HG02588 (cell line): ENCODE results near the gene B4GALNT2.

Experiments
- ATAC-seq: cut with Tn5 transposase; IDR thresholded peaks from one replicate; pipeline ENCODE4 v1.9.1; 2021; ENCODE audit warnings: mild to moderate bottlenecking, moderate library complexity; ENCODE audit not compliant: unreplicated experiment

The B4GALNT2 gene

GRCh38 chr17:49204516-49204915 is 71.9 kb downstream of the B4GALNT2 start:
- ATAC-seq, result no peak

DNA sequence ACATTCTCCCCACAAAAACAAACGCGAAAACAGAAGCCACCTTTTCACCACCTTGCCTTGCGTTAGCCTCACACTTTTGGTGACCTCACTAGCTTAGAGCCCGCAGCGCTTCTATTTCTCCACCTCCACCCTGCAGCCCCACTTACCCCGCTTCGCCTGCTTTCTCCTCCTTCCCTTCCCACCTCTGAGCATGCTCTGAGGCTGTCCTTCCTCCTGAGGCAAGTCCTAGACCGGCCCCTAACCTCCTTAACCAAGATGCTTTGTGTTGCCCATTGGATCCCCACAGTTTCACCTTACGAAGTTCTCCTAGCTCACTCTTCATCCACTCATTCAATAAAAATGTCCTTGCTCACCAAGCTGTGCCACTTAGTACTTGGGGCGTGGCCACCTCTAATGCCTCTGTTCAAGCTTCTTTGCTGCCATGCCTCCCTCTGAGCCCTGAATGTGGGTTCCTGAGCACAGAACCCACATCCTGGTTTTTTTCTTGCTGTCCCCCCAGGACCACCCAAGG is 76.5 kb downstream of the B4GALNT2 start:
- ATAC-seq, result no peak

GRCh38 chr17:49210158-49211029 is 77.8 kb downstream of the B4GALNT2 start, which contains the start of the genes ABI3 and GNGT2:
TSS of gene ABI3 (plus strand) at chr17:49210707. CDS start at chr17:49210725, 18 bp downstream.
TSS of gene GNGT2 (minus strand) at chr17:49210574. CDS start at chr17:49207422, 3,152 bp downstream.
- ATAC-seq, result peak; percentile 81

GRCh38 chr17:49213399-49213798 is 80.8 kb downstream of the B4GALNT2 start:
- no peak for ATAC-seq

GRCh38 chr17:49213847-49214246 is 81.3 kb downstream of the B4GALNT2 start:
- ATAC-seq, result no peak

DNA sequence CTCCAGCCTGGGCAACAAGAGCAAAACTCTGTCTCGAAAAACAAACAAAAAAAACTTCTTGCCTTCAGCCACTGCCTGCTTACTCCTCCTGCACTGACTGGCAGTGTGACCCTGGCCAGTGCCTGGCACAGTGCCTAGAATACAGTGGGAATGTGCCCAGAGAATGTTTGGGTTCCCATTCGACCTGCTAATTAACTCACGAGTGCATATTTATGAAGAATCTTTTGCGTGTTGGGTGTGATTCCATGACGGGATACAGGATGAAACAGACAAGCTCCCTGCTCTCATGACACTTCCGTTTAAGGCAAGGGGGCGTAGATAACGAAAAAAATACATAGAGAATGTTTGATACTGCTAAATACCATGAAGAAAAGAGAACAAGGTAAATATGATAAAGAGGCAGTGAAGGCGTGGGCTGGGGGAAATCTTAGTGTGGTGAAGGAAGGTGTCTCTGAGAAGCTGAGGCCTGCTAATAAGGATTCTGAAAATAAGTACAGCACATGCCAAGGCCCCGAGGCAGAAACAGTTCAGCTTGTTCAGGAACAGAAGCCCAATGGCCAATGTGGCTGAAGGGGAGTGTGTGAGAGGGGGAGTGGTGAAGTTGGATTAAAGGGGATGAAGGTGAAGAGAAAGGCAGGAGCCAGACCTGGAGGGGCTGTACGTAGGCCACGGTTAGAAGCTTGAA is 82.2 kb downstream of the B4GALNT2 start:
- ATAC-seq, result no peak

- ATAC-seq, result no peak
Measured at GRCh38 chr17:49216482-49216881, 83.9 kb downstream of the B4GALNT2 start.

DNA sequence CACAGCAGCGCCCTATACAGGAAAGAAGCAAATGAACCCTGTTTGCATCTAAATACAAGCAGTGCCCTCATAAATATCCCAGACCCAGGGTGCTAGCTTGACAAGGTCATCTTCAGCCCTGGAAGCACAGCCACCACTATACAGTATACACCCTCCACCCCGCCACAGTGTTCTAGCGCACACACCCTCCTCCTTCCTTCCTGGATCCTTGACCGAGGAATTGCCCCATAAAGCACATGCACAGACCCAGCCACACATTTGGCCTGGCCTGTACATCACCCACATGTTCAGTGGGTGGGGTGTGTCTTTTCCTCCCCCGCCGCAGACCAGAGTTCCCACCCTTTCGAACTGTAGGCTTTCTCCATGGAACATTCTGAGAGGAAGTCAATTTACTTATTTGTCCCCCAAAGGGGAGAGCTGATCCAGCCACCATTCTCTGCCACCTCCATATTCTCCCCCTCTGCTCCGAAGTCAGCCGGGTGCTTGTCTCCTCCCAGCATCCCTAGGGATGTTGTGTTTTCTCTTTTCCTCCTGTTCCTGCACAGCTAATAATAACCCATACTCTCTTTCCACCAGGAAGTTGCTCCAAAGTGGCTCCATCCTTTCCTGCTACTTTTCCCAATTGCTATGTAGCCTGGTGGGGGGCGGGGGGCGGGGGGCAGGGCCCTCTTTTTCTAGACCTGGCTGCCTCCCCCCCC is 84.5 kb downstream of the B4GALNT2 start:
- no peak for ATAC-seq

- ATAC-seq, result no peak
Measured at GRCh38 chr17:49217651-49218413, 85.3 kb downstream of the B4GALNT2 start.

DNA sequence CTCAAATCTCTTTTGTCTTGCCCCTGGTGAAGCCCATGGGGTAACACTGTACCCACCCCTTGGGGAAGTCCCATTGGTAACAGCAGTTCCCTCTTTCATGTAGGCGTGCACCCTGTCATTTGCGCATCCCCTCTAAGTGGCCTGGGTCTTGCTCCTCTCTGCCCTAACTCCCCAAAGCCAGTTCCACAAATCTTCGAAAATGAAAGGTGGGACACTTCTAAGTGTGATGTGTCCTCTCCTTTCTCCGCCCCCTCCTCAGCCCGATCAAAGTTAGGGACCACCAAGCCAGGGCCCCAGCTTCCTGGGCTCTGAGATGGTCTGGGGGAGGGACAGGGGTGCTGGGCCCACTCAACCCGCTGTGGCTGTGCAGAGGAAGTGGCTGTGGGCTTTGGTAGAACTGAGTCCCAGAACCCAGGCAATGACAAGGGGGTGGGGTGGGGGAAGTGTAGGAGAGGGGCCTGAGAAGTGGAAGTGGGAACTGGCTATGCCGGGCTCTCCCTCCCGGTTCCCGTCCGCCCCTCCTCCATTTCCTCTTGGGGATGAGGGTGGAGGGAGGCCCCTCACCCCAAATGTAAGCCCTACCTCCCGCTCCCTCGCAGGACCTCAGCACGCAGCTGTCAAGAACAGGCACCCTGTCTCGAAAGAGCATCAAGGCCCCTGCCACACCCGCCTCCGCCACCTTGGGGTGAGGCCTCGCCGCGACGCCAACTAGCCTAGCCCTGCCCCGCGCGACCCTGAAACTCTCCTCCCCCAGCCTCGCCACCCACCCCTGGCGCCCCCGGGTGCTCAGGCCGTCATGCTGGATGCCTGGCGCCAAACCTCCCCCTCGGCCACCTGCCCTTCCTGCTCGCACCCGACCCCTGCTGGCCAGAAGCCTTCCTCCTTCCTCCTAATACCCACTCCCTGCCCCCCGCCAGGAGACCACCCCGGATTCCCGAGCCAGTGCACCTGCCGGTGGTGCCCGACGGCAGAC is 86.7 kb downstream of the B4GALNT2 start:
- ATAC-seq, result no peak

GRCh38 chr17:49219987-49220386 is 87.4 kb downstream of the B4GALNT2 start:
- ATAC-seq, result no peak

DNA sequence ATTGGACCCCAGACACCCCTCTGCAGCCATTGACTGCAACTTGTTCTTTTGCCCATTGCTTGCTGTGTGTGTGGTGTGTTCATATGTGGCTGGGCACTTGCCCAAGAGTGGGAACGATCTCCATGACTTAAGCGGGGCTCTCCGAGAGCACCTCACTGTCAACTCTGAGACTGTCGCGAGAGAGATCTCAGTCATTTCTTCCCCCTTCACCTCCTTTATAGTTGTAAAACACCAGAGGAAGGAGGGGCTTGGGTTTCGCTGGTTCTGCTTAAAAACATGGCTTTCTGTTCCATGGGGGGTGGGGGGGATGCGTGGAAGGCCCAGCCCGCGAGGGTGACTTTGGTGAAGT is 90.6 kb downstream of the B4GALNT2 start:
- no peak for ATAC-seq

- no peak for ATAC-seq
Measured at GRCh38 chr17:49223517-49224197, 91.1 kb downstream of the B4GALNT2 start.

GRCh38 chr17:49224198-49224996 is 91.8 kb downstream of the B4GALNT2 start:
- no peak for ATAC-seq

DNA sequence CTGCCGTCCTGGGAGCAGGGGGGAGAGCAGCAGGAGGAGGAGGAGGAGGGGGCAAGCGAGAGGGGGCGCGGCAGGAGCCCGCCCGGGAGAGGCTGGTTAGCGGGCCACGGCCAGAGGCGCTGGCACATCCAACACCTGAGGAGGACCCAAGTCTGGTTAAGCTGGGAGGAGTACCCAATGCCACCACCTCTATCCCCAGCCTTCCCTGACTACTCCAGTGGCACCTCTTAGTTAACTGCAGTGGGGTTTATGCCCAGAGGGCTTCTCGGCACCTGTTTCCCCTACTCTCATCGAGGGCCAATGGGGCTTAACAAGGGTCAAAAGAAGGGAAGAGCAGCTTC is 92.4 kb downstream of the B4GALNT2 start:
- ATAC-seq, result no peak

DNA sequence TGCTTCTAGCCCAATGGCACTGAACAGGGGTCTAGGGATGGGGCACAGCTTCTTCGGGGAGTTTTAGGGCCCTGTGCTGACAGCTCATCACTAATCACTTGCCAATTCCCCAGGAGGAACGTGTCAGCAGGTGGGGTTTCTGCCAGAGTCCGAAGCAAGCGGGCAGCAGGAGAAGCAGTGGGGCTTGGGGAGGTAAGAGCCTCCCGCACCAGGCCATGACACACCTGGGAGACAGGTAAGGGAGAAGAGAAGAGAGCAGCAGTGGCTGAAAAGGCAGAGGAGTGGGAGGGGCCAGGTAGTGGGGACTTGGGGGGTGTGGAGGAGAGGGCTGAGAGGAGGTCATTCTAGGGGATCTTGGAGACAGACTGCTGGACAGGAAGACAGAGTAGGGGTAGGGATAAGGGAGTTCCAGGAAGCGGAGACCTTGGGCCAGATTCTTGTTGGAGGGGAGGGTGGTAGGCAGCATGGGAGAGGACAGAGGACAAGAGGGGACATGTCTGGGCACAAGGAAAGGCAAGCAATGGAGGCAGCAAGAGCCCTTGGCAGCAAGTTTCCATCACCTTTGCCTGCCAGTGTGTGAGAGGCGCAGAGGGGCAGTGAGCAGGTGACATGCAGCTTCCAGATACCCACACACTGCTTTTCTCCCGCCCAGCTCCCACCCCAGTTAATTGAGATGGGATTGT is 93.1 kb downstream of the B4GALNT2 start:
- no peak for ATAC-seq
